22Rv1 (cell line): ENCODE results near the gene TIMM8B.

Source experiments
- CTCF ChIP-seq: fragments of 450-650 bp; IDR thresholded peaks from 2 replicates; pipeline ENCODE4 v1.5.1; 2017; ENCODE audit warnings: mild to moderate bottlenecking
- ZFX ChIP-seq: fragments of 450-650 bp; IDR thresholded peaks from 2 replicates; pipeline ENCODE4 v1.6.1; 2017; ENCODE audit warnings: antibody characterized with exemption, borderline replicate concordance

DNA sequence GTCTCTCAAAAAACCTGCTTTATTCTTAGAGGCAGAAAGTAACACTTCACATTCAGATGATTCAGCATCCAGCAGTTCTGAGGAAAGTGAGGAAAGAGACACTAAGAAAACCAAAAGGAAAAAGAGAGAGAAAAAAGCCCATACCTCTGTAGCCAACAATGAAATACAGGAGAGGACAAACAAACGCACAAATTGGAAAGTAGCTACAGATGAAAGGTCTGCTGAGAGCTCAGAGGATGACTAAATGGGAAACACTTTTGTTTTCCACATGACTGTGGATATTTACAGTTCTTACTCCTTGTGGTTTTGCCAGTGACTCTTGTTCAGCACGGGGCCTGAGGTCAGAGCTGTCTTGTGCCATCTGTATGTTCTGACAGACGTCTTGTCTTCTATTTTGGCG lies 3.8 kb downstream of the TIMM8B start:
- TF ChIP-seq CTCF (no peak), ZFX (no peak)
